Measurements from ENCODE around the gene CHIC1. TPM values are rescaled to one million over a fixed set of nuclear protein-coding genes. Genes with fewer than 3 reads are reported as not detected.
"Not testable (repeated sequence)": the region's sequence is repeated elsewhere in the genome, so short reads cannot be mapped to it uniquely, and the experiment has no call there.

Gene CHIC1
- total RNA-seq, 1 experiment from 2014 or later: 8.6 TPM

- Histone ChIP-seq H3K9me3 (ENCODE audit: insufficient read depth, low read depth) (no peaks in the 10 kb centered on the region), H4K20me1 (ENCODE audit: insufficient read depth) (no peaks in the 10 kb centered on the region), H3F3A (ENCODE audit: insufficient read depth, low read depth) (no peaks in the 10 kb centered on the region), H3K36me3 (ENCODE audit: low read depth) (no peaks in the 10 kb centered on the region), H3K4me3 (no peak overlapping the region), H3K4me1 (replicated peaks; ENCODE audit: insufficient read depth) (no peaks in the 10 kb centered on the region), H3K4me2 (0 out of 2 replicates have a peak overlapping the region, but pooled peaks have one; percentile 10), H3K27ac (no peak overlapping the region), H2AFZ (no peak overlapping the region), H3K79me2 (ENCODE audit: low read depth) (no peaks in the 10 kb centered on the region), H3K9me2 (ENCODE audit: insufficient read depth) (no peaks in the 10 kb centered on the region), H3K27me3 (ENCODE audit: insufficient read depth, low read depth) (peaks cover 28% of the 10 kb centered on the region)
- intact Hi-C loops (cut with micrococcal nuclease; ENCODE audit: unreplicated experiment): no loop called here
- BruUV-seq (replicated peaks): no TSS peak
- ChIA-PET POLR2A (ENCODE audit: unreplicated experiment) (no interaction called here), CTCF (no interaction called here)
- DNase-seq: no peak
- no peak for TF ChIP-seq CTCF (conservative IDR thresholded peaks at IDR 0.05)
- no peak for TF ChIP-seq EZH2 (IDR thresholded peaks at IDR 0.05; ENCODE audit: low read depth)
Measured at GRCh38 chrX:73525928-73526690, 36.9 kb upstream of the CHIC1 start.

GRCh38 chrX:73531655-73532054 lies 31.3 kb upstream of the CHIC1 start:
- H3F3A ChIP-seq (ENCODE audit: insufficient read depth, low read depth); H2AFZ ChIP-seq; H3K36me3 ChIP-seq (ENCODE audit: low read depth); intact Hi-C loops (cut with micrococcal nuclease; ENCODE audit: unreplicated experiment); H3K9me2 ChIP-seq (ENCODE audit: insufficient read depth); H3K4me3 ChIP-seq; CTCF ChIA-PET; DNase-seq; H3K79me2 ChIP-seq (ENCODE audit: low read depth); H3K27ac ChIP-seq; H3K4me1 ChIP-seq (replicated peaks; ENCODE audit: insufficient read depth); POLR2A ChIA-PET (ENCODE audit: unreplicated experiment); H3K9me3 ChIP-seq (ENCODE audit: insufficient read depth, low read depth); H3K4me2 ChIP-seq; H4K20me1 ChIP-seq (ENCODE audit: insufficient read depth); H3K27me3 ChIP-seq (ENCODE audit: insufficient read depth, low read depth); BruUV-seq (replicated peaks): not testable (repeated sequence)

- Histone ChIP-seq H3K4me1 (replicated peaks; ENCODE audit: insufficient read depth) (no peaks in the 10 kb centered on the region), H4K20me1 (ENCODE audit: insufficient read depth) (no peaks in the 10 kb centered on the region), H3K9me3 (ENCODE audit: insufficient read depth, low read depth) (no peaks in the 10 kb centered on the region), H3F3A (ENCODE audit: insufficient read depth, low read depth) (no peaks in the 10 kb centered on the region), H3K27me3 (ENCODE audit: insufficient read depth, low read depth) (no peaks in the 10 kb centered on the region), H3K4me2 (no peak overlapping the region), H3K4me3 (no peak overlapping the region), H3K27ac (no peak overlapping the region), H3K36me3 (ENCODE audit: low read depth) (no peaks in the 10 kb centered on the region), H3K9me2 (ENCODE audit: insufficient read depth) (no peaks in the 10 kb centered on the region), H3K79me2 (ENCODE audit: low read depth) (no peaks in the 10 kb centered on the region), H2AFZ (no peak overlapping the region)
- no peak for DNase-seq
- TF ChIP-seq CTCF (conservative IDR thresholded peaks at IDR 0.05): no peak
- no peak for TF ChIP-seq EZH2 (IDR thresholded peaks at IDR 0.05; ENCODE audit: low read depth)
- ChIA-PET CTCF (no interaction called here), POLR2A (ENCODE audit: unreplicated experiment) (no interaction called here)
- no TSS peak for BruUV-seq (replicated peaks)
- intact Hi-C loops (cut with micrococcal nuclease; ENCODE audit: unreplicated experiment): no loop called here
Measured at GRCh38 chrX:73556159-73556558, 6.8 kb upstream of the CHIC1 start.

Data from PC-9 (cell line).